Parathyroid adenoma (tissue), 2 donors: Measurements from ENCODE around the gene ERCC6.

ENCODE experiments used
- H2AFZ ChIP-seq: fragments of 300-600 bp; sonication (generic); one replicate; pipeline ENCODE4 v1.7.0; 2017; ENCODE audit warnings: antibody characterized with exemption, mild to moderate bottlenecking
- H3K27ac ChIP-seq: fragments of 300-600 bp; sonication (generic); one replicate; pipeline ENCODE4 v1.7.0; 2017
- H3K27me3 ChIP-seq: fragments of 300-600 bp; sonication (generic); one replicate; pipeline ENCODE4 v1.7.0; 2017; ENCODE audit warnings: low read length; ENCODE audit not compliant: control insufficient read depth, insufficient read depth
- H3K36me3 ChIP-seq: fragments of 300-600 bp; sonication (generic); one replicate; pipeline ENCODE4 v1.7.0; 2017; ENCODE audit warnings: low read length; ENCODE audit not compliant: control insufficient read depth, insufficient read depth
- H3K4me1 ChIP-seq: fragments of 300-600 bp; sonication (generic); one replicate; pipeline ENCODE4 v1.7.0; 2017; ENCODE audit warnings: control low read depth
- H3K4me2 ChIP-seq: fragments of 300-600 bp; sonication (generic); one replicate; pipeline ENCODE4 v1.7.0; 2017; ENCODE audit warnings: low read length
- H3K4me3 ChIP-seq: fragments of 300-600 bp; sonication (generic); one replicate; pipeline ENCODE4 v1.7.0; 2017; ENCODE audit warnings: low read depth, low read length
- H3K79me2 ChIP-seq: fragments of 300-600 bp; sonication (generic); one replicate; pipeline ENCODE4 v1.7.0; 2017; ENCODE audit warnings: control low read depth
- H3K9ac ChIP-seq: fragments of 300-600 bp; sonication (generic); one replicate; pipeline ENCODE4 v1.7.0; 2017; ENCODE audit warnings: mild to moderate bottlenecking
- H3K9me3 ChIP-seq: fragments of 300-600 bp; sonication (generic); one replicate; pipeline ENCODE4 v1.7.0; 2017; ENCODE audit warnings: low read length; ENCODE audit not compliant: control insufficient read depth
- TF ChIP-seq, protein P1 (sequence below): fragments of 300-600 bp; sonication (generic); IDR thresholded peaks from one replicate; pipeline ENCODE4 v1.7.0; 2017; ENCODE audit warnings: antibody characterized with exemption, mild to moderate bottlenecking
- donor health status: primary hyperparathyroidism.

ERCC6 gene

DNA sequence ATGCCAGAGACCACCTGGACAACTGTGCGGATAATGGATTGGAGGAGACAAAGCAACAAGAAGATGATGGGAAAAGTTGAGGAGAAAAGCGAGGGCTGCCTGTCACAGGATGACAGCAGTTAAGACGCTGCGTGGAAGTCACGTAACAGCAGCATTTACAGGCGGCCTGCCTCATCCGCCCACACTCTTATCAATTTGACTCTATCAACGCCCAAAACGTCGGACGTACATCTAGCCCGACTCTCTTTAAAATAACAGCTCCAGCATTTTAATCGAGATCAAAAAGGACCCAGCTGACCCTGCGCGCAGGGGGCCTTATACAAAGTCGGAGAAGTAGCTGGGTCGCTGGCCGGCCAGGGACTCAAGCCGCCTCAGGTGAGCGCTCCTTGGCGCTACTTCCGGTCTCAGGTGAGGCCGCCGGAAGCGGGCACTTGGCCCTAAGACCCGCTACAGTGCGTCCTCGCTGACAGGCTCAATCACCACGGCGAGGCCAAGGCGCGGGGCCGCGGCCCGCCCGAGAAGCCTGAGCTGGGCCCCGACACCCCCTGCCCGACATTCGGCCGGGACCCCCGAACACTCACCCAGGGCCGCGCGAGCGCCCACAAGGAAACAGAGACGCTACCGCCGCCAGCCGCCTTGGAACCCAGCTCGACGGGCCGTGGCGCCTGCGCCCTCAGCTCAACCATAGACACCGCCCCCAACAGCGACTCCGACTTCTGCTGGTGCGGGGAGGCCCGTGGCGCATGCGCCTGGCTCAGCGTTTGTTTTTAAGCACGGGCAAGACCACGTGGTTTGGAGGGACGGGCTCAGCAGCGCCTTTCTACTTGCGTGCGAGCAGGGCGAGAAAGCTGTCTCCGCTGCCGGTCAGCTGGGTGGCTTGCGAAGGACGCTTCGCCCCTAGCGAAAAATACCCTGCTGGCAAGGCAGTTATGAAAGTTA lies at the start of gene ERCC6:
TSS of gene ERCC6 (minus strand) at position 741 of the 939 bp plus-strand sequence.
- Histone ChIP-seq H3K36me3 (no peaks in the 10 kb centered on the region), H3K4me2 (peak within 1 kb of the TSS; percentile 76), H3K9ac (peak within 1 kb of the TSS; percentile 65), H3K79me2 (peaks cover 30% of the 10 kb centered on the region), H3K27me3 (no peaks in the 10 kb centered on the region), H3K4me1 (peaks cover 8% of the 10 kb centered on the region), H3K9me3 (no peaks in the 10 kb centered on the region), H3K27ac (peak within 1 kb of the TSS; percentile 90), H3K4me3 (peak within 1 kb of the TSS; percentile 84), H2AFZ (peak within 1 kb of the TSS; percentile 91)
- TF ChIP-seq, protein P1, sequence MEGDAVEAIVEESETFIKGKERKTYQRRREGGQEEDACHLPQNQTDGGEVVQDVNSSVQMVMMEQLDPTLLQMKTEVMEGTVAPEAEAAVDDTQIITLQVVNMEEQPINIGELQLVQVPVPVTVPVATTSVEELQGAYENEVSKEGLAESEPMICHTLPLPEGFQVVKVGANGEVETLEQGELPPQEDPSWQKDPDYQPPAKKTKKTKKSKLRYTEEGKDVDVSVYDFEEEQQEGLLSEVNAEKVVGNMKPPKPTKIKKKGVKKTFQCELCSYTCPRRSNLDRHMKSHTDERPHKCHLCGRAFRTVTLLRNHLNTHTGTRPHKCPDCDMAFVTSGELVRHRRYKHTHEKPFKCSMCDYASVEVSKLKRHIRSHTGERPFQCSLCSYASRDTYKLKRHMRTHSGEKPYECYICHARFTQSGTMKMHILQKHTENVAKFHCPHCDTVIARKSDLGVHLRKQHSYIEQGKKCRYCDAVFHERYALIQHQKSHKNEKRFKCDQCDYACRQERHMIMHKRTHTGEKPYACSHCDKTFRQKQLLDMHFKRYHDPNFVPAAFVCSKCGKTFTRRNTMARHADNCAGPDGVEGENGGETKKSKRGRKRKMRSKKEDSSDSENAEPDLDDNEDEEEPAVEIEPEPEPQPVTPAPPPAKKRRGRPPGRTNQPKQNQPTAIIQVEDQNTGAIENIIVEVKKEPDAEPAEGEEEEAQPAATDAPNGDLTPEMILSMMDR, result no peak

- Histone ChIP-seq H3K36me3 (no peaks in the 10 kb centered on the region), H2AFZ (no peak overlapping the region)
Observed at GRCh38 chr10:49587981-49588380, 49.1 kb upstream of the ERCC6 start.

GRCh38 chr10:49585387-49585786 lies 46.5 kb upstream of the ERCC6 start:
- no peak overlapping the region for H3K4me3 ChIP-seq
- no peak overlapping the region for H3K4me2 ChIP-seq
- TF ChIP-seq, protein P1, result no peak
- no peak overlapping the region for H3K27ac ChIP-seq
- H3K9me3 ChIP-seq, result no peaks in the 10 kb centered on the region
- no peaks in the 10 kb centered on the region for H3K79me2 ChIP-seq
- no peaks in the 10 kb centered on the region for H3K36me3 ChIP-seq
- H2AFZ ChIP-seq, result no peak overlapping the region
- no peak overlapping the region for H3K9ac ChIP-seq
- no peaks in the 10 kb centered on the region for H3K27me3 ChIP-seq
- H3K4me1 ChIP-seq, result no peaks in the 10 kb centered on the region

More at GRCh38 chr10:49587981-49588380, 49.1 kb upstream of the ERCC6 start:
- Histone ChIP-seq H3K4me3 (no peak overlapping the region), H3K4me1 (no peaks in the 10 kb centered on the region), H3K9me3 (no peaks in the 10 kb centered on the region), H3K27me3 (no peaks in the 10 kb centered on the region), H3K27ac (no peak overlapping the region), H3K9ac (no peak overlapping the region), H3K79me2 (no peaks in the 10 kb centered on the region), H3K4me2 (no peak overlapping the region)
- TF ChIP-seq, protein P1, result no peak

DNA sequence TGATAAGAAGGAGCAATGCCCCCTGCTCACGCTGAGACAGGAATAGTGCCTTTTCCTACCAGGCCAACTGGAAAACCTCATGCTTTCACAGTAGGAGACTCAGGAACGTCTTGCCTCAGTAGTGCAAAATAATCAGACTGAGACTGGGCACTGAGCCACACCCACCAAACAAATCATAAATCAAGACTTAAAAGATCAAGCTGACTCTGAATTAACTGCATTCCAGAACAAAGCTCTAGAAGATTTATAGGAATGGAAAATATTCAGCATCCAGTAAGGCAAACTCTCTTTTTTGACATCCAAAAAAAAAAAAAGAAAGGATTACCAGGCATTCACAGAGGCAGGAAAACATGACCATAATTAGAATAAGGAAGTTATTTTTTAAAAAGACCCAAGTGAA lies 40.7 kb upstream of the ERCC6 start:
- TF ChIP-seq, protein P1, result no peak
- Histone ChIP-seq H3K27me3 (no peaks in the 10 kb centered on the region), H3K27ac (no peak overlapping the region), H2AFZ (no peak overlapping the region), H3K4me1 (no peaks in the 10 kb centered on the region), H3K4me3 (no peak overlapping the region), H3K36me3 (no peaks in the 10 kb centered on the region), H3K4me2 (no peak overlapping the region), H3K9me3 (no peaks in the 10 kb centered on the region), H3K9ac (no peak overlapping the region), H3K79me2 (no peaks in the 10 kb centered on the region)
